HEK293 (cell line): ENCODE results near the gene SLC38A7.

Experiments
- BCL11B ChIP-seq: fragments of 450-650 bp; formaldehyde crosslinking; IDR thresholded peaks from 2 replicates; pipeline ENCODE4 v1.5.1; 2016; ENCODE audit warnings: low read depth, missing biosample characterization, missing genetic modification characterization
- ELK4 ChIP-seq: IDR thresholded peaks from 2 replicates; pipeline ENCODE4 v1.6.1; 2011; ENCODE audit warnings: mild to moderate bottlenecking, low read depth, low read length, borderline replicate concordance
- GLIS1 ChIP-seq: fragments of 450-650 bp; formaldehyde crosslinking; IDR thresholded peaks from 2 replicates; pipeline ENCODE4 v1.5.1; 2016; ENCODE audit warnings: missing biosample characterization, missing genetic modification characterization
- KLF1 ChIP-seq: fragments of 450-650 bp; formaldehyde crosslinking; IDR thresholded peaks from 2 replicates; pipeline ENCODE4 v1.5.1; 2016; ENCODE audit warnings: missing biosample characterization, missing genetic modification characterization
- KLF17 ChIP-seq: fragments of 450-650 bp; formaldehyde crosslinking; IDR thresholded peaks from 2 replicates; pipeline ENCODE4 v1.5.1; 2016; ENCODE audit warnings: missing biosample characterization, missing genetic modification characterization
- KLF7 ChIP-seq: fragments of 450-650 bp; formaldehyde crosslinking; IDR thresholded peaks from 2 replicates; pipeline ENCODE4 v1.5.1; 2016; ENCODE audit warnings: missing biosample characterization, missing genetic modification characterization, borderline replicate concordance
- MEIS1 ChIP-seq: sonication (generic); formaldehyde crosslinking; IDR thresholded peaks from 2 replicates; pipeline ENCODE4 v1.8.1; 2022; ENCODE audit warnings: missing genetic modification reagents, mild to moderate bottlenecking, borderline replicate concordance
- MYNN ChIP-seq: fragments of 450-650 bp; formaldehyde crosslinking; IDR thresholded peaks from 2 replicates; pipeline ENCODE4 v1.5.1; 2016; ENCODE audit warnings: missing biosample characterization, missing genetic modification characterization, borderline replicate concordance
- PRDM2 ChIP-seq: fragments of 450-650 bp; formaldehyde crosslinking; IDR thresholded peaks from 2 replicates; pipeline ENCODE4 v1.5.1; 2016; ENCODE audit warnings: missing biosample characterization, missing genetic modification characterization, borderline replicate concordance
- REPIN1 ChIP-seq: fragments of 450-650 bp; formaldehyde crosslinking; IDR thresholded peaks from 2 replicates; pipeline ENCODE4 v1.5.1; 2017; ENCODE audit warnings: missing biosample characterization, missing genetic modification characterization, low read depth
- SETDB1 ChIP-seq: IDR thresholded peaks from one replicate; pipeline ENCODE4 v1.6.1; 2017; ENCODE audit warnings: mild to moderate bottlenecking, low read length, moderate library complexity, mixed read lengths; ENCODE audit not compliant: insufficient read length
- SP7 ChIP-seq: fragments of 450-650 bp; formaldehyde crosslinking; IDR thresholded peaks from 2 replicates; pipeline ENCODE4 v1.5.1; 2016; ENCODE audit warnings: missing biosample characterization, missing genetic modification characterization
- ZBTB11 ChIP-seq: fragments of 450-650 bp; formaldehyde crosslinking; conservative IDR thresholded peaks from 2 replicates; pipeline ENCODE4 v1.5.1; 2016; ENCODE audit warnings: low read depth, missing biosample characterization, missing genetic modification characterization
- ZBTB48 ChIP-seq: fragments of 450-650 bp; formaldehyde crosslinking; IDR thresholded peaks from 2 replicates; pipeline ENCODE4 v1.5.1; 2016; ENCODE audit warnings: missing biosample characterization, missing genetic modification characterization
- ZEB2 ChIP-seq: fragments of 450-650 bp; formaldehyde crosslinking; IDR thresholded peaks from 2 replicates; pipeline ENCODE4 v1.5.1; 2016; ENCODE audit warnings: missing biosample characterization, missing genetic modification characterization
- ZFHX2 ChIP-seq: fragments of 450-650 bp; formaldehyde crosslinking; conservative IDR thresholded peaks from 2 replicates; pipeline ENCODE4 v1.5.1; 2016; ENCODE audit warnings: missing biosample characterization, missing genetic modification characterization
- ZIC2 ChIP-seq: fragments of 450-650 bp; formaldehyde crosslinking; IDR thresholded peaks from 2 replicates; pipeline ENCODE4 v1.5.1; 2016; ENCODE audit warnings: missing biosample characterization, missing genetic modification characterization
- ZNF112 ChIP-seq: fragments of 450-650 bp; formaldehyde crosslinking; IDR thresholded peaks from 2 replicates; pipeline ENCODE4 v1.5.0; 2017; ENCODE audit warnings: missing biosample characterization, missing genetic modification characterization
- ZNF121 ChIP-seq: fragments of 450-650 bp; formaldehyde crosslinking; IDR thresholded peaks from 2 replicates; pipeline ENCODE4 v1.5.1; 2016; ENCODE audit warnings: missing biosample characterization, missing genetic modification characterization
- ZNF157 ChIP-seq: fragments of 450-650 bp; formaldehyde crosslinking; IDR thresholded peaks from 2 replicates; pipeline ENCODE4 v1.5.1; 2016; ENCODE audit warnings: missing biosample characterization, missing genetic modification characterization
- ZNF169 ChIP-seq: fragments of 450-650 bp; formaldehyde crosslinking; IDR thresholded peaks from 2 replicates; pipeline ENCODE4 v1.5.1; 2016; ENCODE audit warnings: missing biosample characterization, missing genetic modification characterization
- ZNF214 ChIP-seq: fragments of 450-650 bp; formaldehyde crosslinking; IDR thresholded peaks from 2 replicates; pipeline ENCODE4 v1.5.1; 2017; ENCODE audit warnings: missing biosample characterization, mild to moderate bottlenecking, missing genetic modification characterization, borderline replicate concordance
- ZNF274 ChIP-seq, 2 experiments: fragments of 200-500 bp in 1 of 2; fragments of 450-650 bp in 1 of 2; sonication (Bioruptor generic) in 1 of 2; formaldehyde crosslinking in 1 of 2; IDR thresholded peaks; 2 replicates each; pipeline versions ENCODE4 v1.5.1 to v1.6.1; 2014 to 2016; ENCODE audit warnings: borderline replicate concordance in 1 of 2, inconsistent platforms in 1 of 2, low read length in 1 of 2, missing biosample characterization in 1 of 2, missing genetic modification characterization in 1 of 2
- ZNF37A ChIP-seq: fragments of 450-650 bp; IDR thresholded peaks from 2 replicates; pipeline ENCODE4 v1.5.1; 2018; ENCODE audit warnings: missing biosample characterization, missing genetic modification characterization
- ZNF501 ChIP-seq: fragments of 450-650 bp; formaldehyde crosslinking; IDR thresholded peaks from 2 replicates; pipeline ENCODE4 v1.5.1; 2016; ENCODE audit warnings: missing biosample characterization, missing genetic modification characterization
- ZNF624 ChIP-seq: fragments of 450-650 bp; formaldehyde crosslinking; IDR thresholded peaks from 2 replicates; pipeline ENCODE4 v1.5.1; 2017; ENCODE audit warnings: missing biosample characterization, missing genetic modification characterization
- ZNF843 ChIP-seq: fragments of 450-650 bp; formaldehyde crosslinking; IDR thresholded peaks from 2 replicates; pipeline ENCODE4 v1.5.1; 2016; ENCODE audit warnings: missing biosample characterization, missing genetic modification characterization
- ZSCAN23 ChIP-seq: fragments of 450-650 bp; formaldehyde crosslinking; IDR thresholded peaks from 2 replicates; pipeline ENCODE4 v1.5.1; 2016; ENCODE audit warnings: missing biosample characterization, missing genetic modification characterization

Gene SLC38A7

DNA sequence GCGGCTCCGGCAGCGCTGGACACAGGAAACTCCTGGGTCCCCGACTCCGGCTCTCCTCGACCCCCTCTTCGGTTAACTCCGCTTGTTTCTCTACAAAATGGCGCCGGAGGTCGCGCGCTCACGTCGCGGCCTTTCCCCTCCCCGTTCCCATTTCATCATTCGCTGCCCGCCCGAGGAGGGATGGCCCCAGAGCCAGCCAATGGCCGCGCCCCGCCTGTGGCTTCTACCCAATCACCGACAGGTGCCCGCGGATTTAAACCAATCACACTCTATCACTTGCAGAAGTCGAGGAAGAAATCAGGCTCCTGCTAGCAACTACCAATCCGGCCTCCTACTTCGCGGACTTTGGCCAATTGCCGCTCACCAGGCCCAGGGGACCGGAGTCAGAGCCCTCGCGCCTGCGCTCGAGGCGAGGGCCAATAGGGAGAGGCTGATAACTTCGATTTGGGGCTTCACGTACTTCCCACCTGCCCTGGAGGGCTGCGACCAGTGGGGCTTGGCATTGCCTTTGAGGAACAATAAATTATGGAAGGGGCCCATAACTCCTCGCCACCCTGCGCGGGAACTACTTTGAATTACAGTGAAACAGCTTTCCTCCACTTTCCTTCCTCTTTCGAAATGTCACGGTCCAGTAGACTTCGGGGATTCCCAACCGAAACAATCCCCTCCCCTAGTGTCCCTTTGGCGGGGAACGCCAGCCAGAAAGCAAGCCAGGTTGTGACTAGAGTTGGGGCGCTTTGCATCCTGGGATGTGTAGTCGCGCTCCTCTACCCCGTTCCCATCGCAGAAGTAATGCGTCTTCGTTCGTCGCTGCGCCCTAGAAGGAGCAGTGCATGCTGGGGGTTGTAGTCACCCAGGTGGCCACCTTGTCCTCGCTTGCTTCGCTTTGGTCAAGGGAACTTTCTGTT, 54.6 kb downstream of the SLC38A7 start, which contains the start of gene CNOT1 (continued):
- TF ChIP-seq ZBTB11 (tag by site-specific recombination) (peak; percentile 31), MEIS1 (no peak), KLF7 (tag by site-specific recombination) (peak; percentile 19; the same call in 1 of the 2 replicates), ELK4 (no peak), MYNN (no peak), KLF1 (no peak; the same call in 1 of the 2 replicates), ZBTB48 (tag by site-specific recombination) (peak; percentile 81), ZNF112 (tag by site-specific recombination) (no peak), ZEB2 (tag by site-specific recombination) (peak; percentile 61; the same call in 1 of the 2 replicates), SP7 (tag by site-specific recombination) (peak; percentile 52), ZNF274 (IDR thresholded peaks at IDR 0.05; ENCODE audit: low read length) (no peak), ZNF274 (tag by site-specific recombination; IDR thresholded peaks at IDR 0.05; ENCODE audit: borderline replicate concordance) (no peak), ZNF121 (no peak), ZNF214 (tag by site-specific recombination) (no peak), ZNF843 (tag by site-specific recombination) (peak; percentile 50), SETDB1 (peak; percentile 47), GLIS1 (0 out of 2 replicates have a peak, but pooled peaks have one; percentile 26), ZNF37A (tag by site-specific recombination) (no peak), PRDM2 (tag by site-specific recombination) (no peak), BCL11B (tag by site-specific recombination) (peak; percentile 23; the same call in 1 of the 2 replicates), ZFHX2 (no peak), ZNF157 (no peak), ZNF624 (tag by site-specific recombination) (no peak), REPIN1 (tag by site-specific recombination) (0 out of 2 replicates have a peak, but pooled peaks have one; percentile 28), ZSCAN23 (no peak), KLF17 (peak; percentile 17), ZIC2 (no peak), ZNF169 (tag by site-specific recombination) (no peak), ZNF501 (tag by site-specific recombination) (0 out of 2 replicates have a peak, but pooled peaks have one; percentile 57)
